Measurements from ENCODE around the gene BCL2L15.

The BCL2L15 gene

GRCh38 chr1:113898241-113898814 lies 10.9 kb upstream of the BCL2L15 start:
- peaks cover 51% of the 10 kb centered on the region for H3K36me3 ChIP-seq
- H3K9me3 ChIP-seq (ENCODE audit: severe bottlenecking) = no peaks in the 10 kb centered on the region
- no peaks in the 10 kb centered on the region for H3K27me3 ChIP-seq (ENCODE audit: insufficient read depth, low read depth, severe bottlenecking)
- no peak overlapping the region for H3K27ac ChIP-seq
- DNase-seq = no peak
- no peak overlapping the region for H3K4me3 ChIP-seq (ENCODE audit: low read depth, low read length)
- TF ChIP-seq, protein P1, sequence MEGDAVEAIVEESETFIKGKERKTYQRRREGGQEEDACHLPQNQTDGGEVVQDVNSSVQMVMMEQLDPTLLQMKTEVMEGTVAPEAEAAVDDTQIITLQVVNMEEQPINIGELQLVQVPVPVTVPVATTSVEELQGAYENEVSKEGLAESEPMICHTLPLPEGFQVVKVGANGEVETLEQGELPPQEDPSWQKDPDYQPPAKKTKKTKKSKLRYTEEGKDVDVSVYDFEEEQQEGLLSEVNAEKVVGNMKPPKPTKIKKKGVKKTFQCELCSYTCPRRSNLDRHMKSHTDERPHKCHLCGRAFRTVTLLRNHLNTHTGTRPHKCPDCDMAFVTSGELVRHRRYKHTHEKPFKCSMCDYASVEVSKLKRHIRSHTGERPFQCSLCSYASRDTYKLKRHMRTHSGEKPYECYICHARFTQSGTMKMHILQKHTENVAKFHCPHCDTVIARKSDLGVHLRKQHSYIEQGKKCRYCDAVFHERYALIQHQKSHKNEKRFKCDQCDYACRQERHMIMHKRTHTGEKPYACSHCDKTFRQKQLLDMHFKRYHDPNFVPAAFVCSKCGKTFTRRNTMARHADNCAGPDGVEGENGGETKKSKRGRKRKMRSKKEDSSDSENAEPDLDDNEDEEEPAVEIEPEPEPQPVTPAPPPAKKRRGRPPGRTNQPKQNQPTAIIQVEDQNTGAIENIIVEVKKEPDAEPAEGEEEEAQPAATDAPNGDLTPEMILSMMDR (IDR thresholded peaks at IDR 0.05; ENCODE audit: low read depth, low read length) = no peak

GRCh38 chr1:113895961-113896360 lies 8.6 kb upstream of the BCL2L15 start:
- H3K27me3 ChIP-seq (ENCODE audit: insufficient read depth, low read depth, severe bottlenecking) = no peaks in the 10 kb centered on the region
- peaks cover 51% of the 10 kb centered on the region for H3K36me3 ChIP-seq
- TF ChIP-seq, protein P1 (IDR thresholded peaks at IDR 0.05; ENCODE audit: low read depth, low read length) = no peak
- H3K4me3 ChIP-seq (ENCODE audit: low read depth, low read length) = no peak overlapping the region
- no peak for DNase-seq
- no peak overlapping the region for H3K27ac ChIP-seq
- no peaks in the 10 kb centered on the region for H3K9me3 ChIP-seq (ENCODE audit: severe bottlenecking)

DNA sequence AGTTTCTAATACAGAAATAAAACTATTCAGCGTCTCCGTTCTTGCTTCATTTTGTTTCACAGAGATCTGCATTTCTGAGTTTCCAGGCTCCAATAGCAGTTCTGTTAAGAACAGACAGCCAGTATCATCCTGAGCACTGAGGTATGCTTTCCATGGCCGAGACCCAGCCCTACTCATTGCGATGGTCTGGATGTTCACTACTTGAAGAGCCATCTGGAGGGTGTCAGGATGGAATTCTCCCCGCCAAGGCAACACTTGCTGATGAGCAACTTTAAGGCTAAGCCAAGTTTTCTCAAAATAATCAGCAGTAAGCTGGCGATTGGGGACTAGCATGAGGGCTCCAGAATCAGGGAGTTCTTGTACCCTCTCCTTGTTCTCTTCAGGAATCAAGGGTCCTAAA lies 7.7 kb upstream of the BCL2L15 start:
- DNase-seq = no peak
- H3K9me3 ChIP-seq (ENCODE audit: severe bottlenecking) = no peaks in the 10 kb centered on the region
- no peak overlapping the region for H3K4me3 ChIP-seq (ENCODE audit: low read depth, low read length)
- H3K27me3 ChIP-seq (ENCODE audit: insufficient read depth, low read depth, severe bottlenecking) = no peaks in the 10 kb centered on the region
- TF ChIP-seq, protein P1 (IDR thresholded peaks at IDR 0.05; ENCODE audit: low read depth, low read length) = no peak
- peaks cover 51% of the 10 kb centered on the region for H3K36me3 ChIP-seq
- H3K27ac ChIP-seq = no peak overlapping the region

DNA sequence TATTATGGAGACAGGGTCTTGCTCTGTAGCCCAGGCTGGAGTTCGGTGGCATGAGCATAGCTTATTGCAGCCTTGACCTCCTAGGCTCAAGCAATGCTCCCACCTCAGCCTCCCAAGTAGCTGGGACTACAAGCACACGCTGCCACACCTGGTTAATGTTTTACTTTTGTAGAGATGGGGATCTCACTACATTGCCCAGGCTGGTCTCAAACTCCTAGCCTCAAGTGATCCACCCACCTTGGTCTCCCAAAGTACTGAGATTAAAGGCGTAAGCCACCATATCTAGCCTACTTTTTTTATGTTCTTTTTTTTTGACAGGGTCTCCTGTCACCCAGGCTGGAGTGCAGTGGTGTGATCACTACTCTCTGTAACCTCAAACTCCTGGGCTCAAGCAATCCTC lies 5.9 kb upstream of the BCL2L15 start:
- Histone ChIP-seq H3K27ac (no peak overlapping the region), H3K36me3 (peaks cover 38% of the 10 kb centered on the region), H3K4me3 (ENCODE audit: low read depth, low read length) (no peak overlapping the region), H3K9me3 (ENCODE audit: severe bottlenecking) (no peaks in the 10 kb centered on the region), H3K27me3 (ENCODE audit: insufficient read depth, low read depth, severe bottlenecking) (no peaks in the 10 kb centered on the region)
- DNase-seq = no peak
- TF ChIP-seq, protein P1 (IDR thresholded peaks at IDR 0.05; ENCODE audit: low read depth, low read length) = no peak

DNA sequence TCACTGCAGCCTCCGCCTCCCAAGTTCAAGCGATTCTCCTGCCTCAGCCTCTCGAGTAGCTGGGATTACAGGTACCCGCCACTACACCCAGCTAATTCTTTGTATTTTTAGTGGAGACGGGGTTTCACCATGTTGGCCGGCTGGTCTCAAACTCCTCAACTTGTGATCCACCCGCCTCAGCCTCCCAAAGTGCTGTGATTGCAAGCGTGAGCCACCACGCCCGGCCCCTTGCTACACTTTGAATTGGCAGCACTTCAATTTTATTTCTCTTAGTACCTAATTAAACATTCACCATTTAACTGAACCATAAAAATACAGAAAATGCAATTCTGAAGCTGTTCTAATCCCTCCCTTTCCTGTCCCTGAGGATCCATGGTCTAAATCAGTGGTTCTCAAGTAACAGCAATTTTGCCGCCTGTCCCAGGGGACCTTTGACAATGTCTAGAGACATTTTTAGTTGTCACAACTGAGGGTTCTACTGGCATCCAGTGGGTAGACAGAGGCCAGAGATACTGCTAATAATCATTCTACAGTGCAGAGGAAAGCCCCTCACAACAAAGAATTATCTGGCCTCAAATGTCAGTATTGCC lies 4.3 kb upstream of the BCL2L15 start:
- no peaks in the 10 kb centered on the region for H3K9me3 ChIP-seq (ENCODE audit: severe bottlenecking)
- no peak overlapping the region for H3K27ac ChIP-seq
- TF ChIP-seq, protein P1 (IDR thresholded peaks at IDR 0.05; ENCODE audit: low read depth, low read length) = no peak
- no peak for DNase-seq
- H3K27me3 ChIP-seq (ENCODE audit: insufficient read depth, low read depth, severe bottlenecking) = no peaks in the 10 kb centered on the region
- H3K4me3 ChIP-seq (ENCODE audit: low read depth, low read length) = no peak overlapping the region
- H3K36me3 ChIP-seq = peaks cover 22% of the 10 kb centered on the region

DNA sequence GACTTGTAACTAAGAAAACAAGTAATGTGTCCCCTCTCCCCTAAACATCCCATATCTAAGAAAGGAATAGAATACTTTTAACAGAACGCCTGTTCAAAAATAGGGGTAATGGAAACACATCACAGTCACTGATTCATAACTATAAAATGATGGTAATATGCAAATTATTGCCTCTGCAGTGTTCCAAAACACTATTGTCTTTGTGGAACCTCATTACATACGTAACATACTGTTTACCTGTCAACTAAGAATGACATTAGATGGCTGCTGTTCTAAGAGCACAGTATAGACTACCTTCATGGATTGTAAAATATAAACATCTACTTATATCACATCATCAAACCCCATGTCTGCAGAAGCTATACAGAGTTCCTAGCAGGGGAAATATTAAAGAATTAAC lies 3.4 kb upstream of the BCL2L15 start:
- H3K9me3 ChIP-seq (ENCODE audit: severe bottlenecking) = no peaks in the 10 kb centered on the region
- no peaks in the 10 kb centered on the region for H3K27me3 ChIP-seq (ENCODE audit: insufficient read depth, low read depth, severe bottlenecking)
- peaks cover 13% of the 10 kb centered on the region for H3K36me3 ChIP-seq
- no peak for DNase-seq
- H3K27ac ChIP-seq = no peak overlapping the region
- TF ChIP-seq, protein P1 (IDR thresholded peaks at IDR 0.05; ENCODE audit: low read depth, low read length) = no peak
- no peak overlapping the region for H3K4me3 ChIP-seq (ENCODE audit: low read depth, low read length)

Measured in WERI-Rb-1 (cell line).